Measurements from ENCODE around the gene RFK. TPM values are rescaled to one million over a fixed set of nuclear protein-coding genes. Genes with fewer than 3 reads are reported as not detected.
A peak's percentile ranks its signal among the peaks of the same experiment; 100 is the strongest.

Gene RFK
- total RNA-seq, 1 donor from 2014 or later = 38.0 TPM

- DNase-seq (ENCODE audit: low read depth) = no peak
- H3K36me3 ChIP-seq (ENCODE audit: control insufficient read depth, insufficient read depth, low read length) = no peaks in the 10 kb centered on the region
- no peaks in the 10 kb centered on the region for H3K27me3 ChIP-seq (ENCODE audit: control insufficient read depth, insufficient read depth, low read length)
- TF ChIP-seq, protein P1, sequence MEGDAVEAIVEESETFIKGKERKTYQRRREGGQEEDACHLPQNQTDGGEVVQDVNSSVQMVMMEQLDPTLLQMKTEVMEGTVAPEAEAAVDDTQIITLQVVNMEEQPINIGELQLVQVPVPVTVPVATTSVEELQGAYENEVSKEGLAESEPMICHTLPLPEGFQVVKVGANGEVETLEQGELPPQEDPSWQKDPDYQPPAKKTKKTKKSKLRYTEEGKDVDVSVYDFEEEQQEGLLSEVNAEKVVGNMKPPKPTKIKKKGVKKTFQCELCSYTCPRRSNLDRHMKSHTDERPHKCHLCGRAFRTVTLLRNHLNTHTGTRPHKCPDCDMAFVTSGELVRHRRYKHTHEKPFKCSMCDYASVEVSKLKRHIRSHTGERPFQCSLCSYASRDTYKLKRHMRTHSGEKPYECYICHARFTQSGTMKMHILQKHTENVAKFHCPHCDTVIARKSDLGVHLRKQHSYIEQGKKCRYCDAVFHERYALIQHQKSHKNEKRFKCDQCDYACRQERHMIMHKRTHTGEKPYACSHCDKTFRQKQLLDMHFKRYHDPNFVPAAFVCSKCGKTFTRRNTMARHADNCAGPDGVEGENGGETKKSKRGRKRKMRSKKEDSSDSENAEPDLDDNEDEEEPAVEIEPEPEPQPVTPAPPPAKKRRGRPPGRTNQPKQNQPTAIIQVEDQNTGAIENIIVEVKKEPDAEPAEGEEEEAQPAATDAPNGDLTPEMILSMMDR (IDR thresholded peaks at IDR 0.05; ENCODE audit: insufficient read depth, low read length, poor library complexity, severe bottlenecking) = no peak
- H3K4me3 ChIP-seq (ENCODE audit: low read depth, low read length) = no peak overlapping the region
Observed at GRCh38 chr9:76404401-76404800, 10.2 kb upstream of the RFK start.

DNA sequence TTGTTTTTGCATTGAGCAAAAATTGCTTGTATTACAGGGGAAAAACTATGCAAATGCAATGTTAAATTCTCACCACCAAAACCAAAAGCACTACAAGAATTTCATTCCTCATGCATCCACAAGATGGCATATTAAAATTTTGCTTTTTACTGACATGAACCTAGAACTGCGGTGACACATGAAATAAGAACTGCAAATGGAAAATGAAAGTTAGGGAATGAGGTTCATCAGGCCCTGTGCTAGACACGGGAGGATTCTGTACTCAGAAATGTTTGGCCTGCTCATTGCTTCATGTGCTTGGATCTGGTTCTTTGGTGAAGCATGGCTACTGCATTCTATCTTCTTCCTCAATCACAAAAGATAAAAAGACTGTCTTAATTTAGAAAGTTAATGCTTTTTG lies 9.1 kb upstream of the RFK start:
- TF ChIP-seq, protein P1 (IDR thresholded peaks at IDR 0.05; ENCODE audit: insufficient read depth, low read length, poor library complexity, severe bottlenecking) = peak; percentile 30
- DNase-seq (ENCODE audit: low read depth) = peak; percentile 25
- Histone ChIP-seq H3K27me3 (ENCODE audit: control insufficient read depth, insufficient read depth, low read length) (no peaks in the 10 kb centered on the region), H3K36me3 (ENCODE audit: control insufficient read depth, insufficient read depth, low read length) (no peaks in the 10 kb centered on the region), H3K4me3 (ENCODE audit: low read depth, low read length) (no peak overlapping the region)

DNA sequence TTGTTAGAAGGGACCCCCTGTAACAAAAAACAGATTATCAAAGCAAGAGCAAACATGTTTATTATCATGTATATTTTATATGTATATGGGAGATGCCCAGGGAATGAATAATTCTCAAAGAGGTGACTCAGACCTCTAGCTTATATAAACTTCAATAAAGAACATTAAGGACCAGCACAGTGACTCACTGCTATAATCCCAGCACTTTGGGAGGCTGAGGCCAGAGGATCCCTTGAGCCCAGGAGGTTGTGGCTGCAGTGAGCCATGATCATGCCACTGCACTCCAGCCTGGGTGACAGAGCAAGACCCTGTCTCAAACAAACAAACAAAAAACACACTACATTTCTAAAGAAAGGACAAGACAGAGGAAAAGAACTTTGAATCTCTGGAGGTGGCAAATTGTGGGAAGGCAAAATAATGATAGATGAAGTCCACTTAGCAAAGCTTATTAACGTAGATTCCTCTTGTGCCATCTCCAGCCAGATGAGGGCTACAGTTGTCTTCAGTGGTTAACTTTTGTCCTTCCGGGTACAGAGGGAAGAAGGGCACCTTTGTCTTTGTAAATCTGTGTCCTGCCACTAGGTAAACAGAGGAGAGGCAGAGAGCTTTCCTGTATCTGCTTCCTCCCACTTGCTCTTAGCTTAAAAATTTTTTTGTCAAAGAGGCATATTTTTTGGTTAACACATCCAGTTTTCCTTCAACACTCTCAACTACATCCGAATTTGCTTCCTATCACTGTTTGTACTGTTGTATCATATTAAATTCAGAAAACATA lies 7.5 kb upstream of the RFK start:
- no peak for DNase-seq (ENCODE audit: low read depth)
- Histone ChIP-seq H3K27me3 (ENCODE audit: control insufficient read depth, insufficient read depth, low read length) (no peaks in the 10 kb centered on the region), H3K4me3 (ENCODE audit: low read depth, low read length) (no peak overlapping the region), H3K36me3 (ENCODE audit: control insufficient read depth, insufficient read depth, low read length) (no peaks in the 10 kb centered on the region)
- TF ChIP-seq, protein P1 (IDR thresholded peaks at IDR 0.05; ENCODE audit: insufficient read depth, low read length, poor library complexity, severe bottlenecking) = no peak

- DNase-seq (ENCODE audit: low read depth) = no peak
- Histone ChIP-seq H3K27me3 (ENCODE audit: control insufficient read depth, insufficient read depth, low read length) (no peaks in the 10 kb centered on the region), H3K4me3 (ENCODE audit: low read depth, low read length) (no peak overlapping the region), H3K36me3 (ENCODE audit: control insufficient read depth, insufficient read depth, low read length) (no peaks in the 10 kb centered on the region)
- TF ChIP-seq, protein P1 (IDR thresholded peaks at IDR 0.05; ENCODE audit: insufficient read depth, low read length, poor library complexity, severe bottlenecking) = no peak
Observed at GRCh38 chr9:76401176-76401575, 7.0 kb upstream of the RFK start.

DNA sequence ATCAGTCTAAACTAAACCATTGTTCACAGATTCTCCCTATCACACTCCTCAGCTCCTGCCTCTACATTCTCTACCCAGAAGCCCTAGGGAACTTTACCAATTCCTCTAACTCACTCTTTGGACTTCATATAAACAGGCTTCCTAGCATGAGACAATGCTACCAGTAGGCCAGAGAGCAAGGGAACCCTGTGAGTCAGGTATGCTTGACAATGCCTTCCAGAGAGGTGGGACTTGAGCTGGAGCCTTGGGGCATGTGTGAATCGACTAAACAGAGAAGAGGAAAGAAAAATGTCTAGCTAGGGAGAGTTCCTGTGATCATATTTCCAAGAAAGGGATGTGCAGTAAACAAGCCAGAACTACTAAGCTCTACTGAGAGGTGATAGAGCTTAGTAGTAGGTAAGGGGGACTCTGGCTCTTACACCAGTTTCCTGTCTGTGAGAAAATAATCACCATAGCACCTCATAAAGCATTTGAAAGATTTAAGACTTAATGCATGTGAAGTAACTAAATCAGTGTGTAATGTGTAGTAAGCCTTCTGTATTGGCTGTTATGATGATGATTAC lies 6.4 kb upstream of the RFK start:
- Histone ChIP-seq H3K4me3 (ENCODE audit: low read depth, low read length) (no peak overlapping the region), H3K27me3 (ENCODE audit: control insufficient read depth, insufficient read depth, low read length) (no peaks in the 10 kb centered on the region), H3K36me3 (ENCODE audit: control insufficient read depth, insufficient read depth, low read length) (no peaks in the 10 kb centered on the region)
- TF ChIP-seq, protein P1 (IDR thresholded peaks at IDR 0.05; ENCODE audit: insufficient read depth, low read length, poor library complexity, severe bottlenecking) = no peak
- DNase-seq (ENCODE audit: low read depth) = no peak

Measured in kidney epithelial cell (primary cell).